G401 (cell line): Measurements from ENCODE around the gene SCN4B. TPM values are rescaled to one million over a fixed set of nuclear protein-coding genes. Genes with fewer than 3 reads are reported as not detected.
"Not testable (repeated sequence)": the region's sequence is repeated elsewhere in the genome, so short reads cannot be mapped to it uniquely, and the experiment has no call there.

ENCODE experiments used
- DNase-seq: peaks from one replicate; pipeline ENCODE4 v3.0.0-alpha.2; 2015; ENCODE audit warnings: low spot score
- in situ Hi-C: cut with HindIII; loops from 2 replicates; pipeline ENCODE4 v1.10.0; 2016; ENCODE audit warnings: low sequenced_read_pairs, mixed read lengths
- total RNA-seq: library from RNA; depleted of rRNA; stranded (reverse); fragments of >200 nt; shearing (Covaris generic); gene quantifications from 2 replicates; pipeline ENCODE4 v1.2.3, GENCODE V29; 2014; rRNA removed

SCN4B gene, protein sequence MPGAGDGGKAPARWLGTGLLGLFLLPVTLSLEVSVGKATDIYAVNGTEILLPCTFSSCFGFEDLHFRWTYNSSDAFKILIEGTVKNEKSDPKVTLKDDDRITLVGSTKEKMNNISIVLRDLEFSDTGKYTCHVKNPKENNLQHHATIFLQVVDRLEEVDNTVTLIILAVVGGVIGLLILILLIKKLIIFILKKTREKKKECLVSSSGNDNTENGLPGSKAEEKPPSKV
- total RNA-seq: not detected in 2 replicates

- DNase-seq: peak; percentile 85
- in situ Hi-C loops: no loop called here
Measured at GRCh38 chr11:118152552-118153471, at the start of gene SCN4B. SCN4B (minus strand) TSS chr11:118152823; CDS start chr11:118152673, 150 bp downstream.

DNA sequence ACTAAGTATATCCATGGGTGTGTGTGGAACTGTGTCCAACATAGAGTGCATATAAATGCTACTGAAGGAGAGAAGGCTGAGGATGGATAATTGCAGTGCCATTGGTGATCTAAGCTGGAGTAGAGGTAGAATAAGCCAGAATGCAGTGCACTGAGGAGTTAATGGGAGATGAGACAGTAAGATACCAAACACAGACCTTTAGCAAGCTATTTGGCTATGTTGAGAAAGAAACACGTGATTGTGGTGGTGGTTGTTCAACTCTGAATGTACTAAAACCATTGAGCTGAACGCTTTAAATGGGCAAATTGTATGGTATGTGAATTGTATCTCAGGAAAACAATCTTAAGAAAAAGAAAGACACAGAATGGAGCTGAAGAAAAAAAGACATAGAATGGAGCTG is 49.3 kb upstream of the SCN4B start:
- DNase-seq: no peak
- in situ Hi-C loops: no loop called here

DNA sequence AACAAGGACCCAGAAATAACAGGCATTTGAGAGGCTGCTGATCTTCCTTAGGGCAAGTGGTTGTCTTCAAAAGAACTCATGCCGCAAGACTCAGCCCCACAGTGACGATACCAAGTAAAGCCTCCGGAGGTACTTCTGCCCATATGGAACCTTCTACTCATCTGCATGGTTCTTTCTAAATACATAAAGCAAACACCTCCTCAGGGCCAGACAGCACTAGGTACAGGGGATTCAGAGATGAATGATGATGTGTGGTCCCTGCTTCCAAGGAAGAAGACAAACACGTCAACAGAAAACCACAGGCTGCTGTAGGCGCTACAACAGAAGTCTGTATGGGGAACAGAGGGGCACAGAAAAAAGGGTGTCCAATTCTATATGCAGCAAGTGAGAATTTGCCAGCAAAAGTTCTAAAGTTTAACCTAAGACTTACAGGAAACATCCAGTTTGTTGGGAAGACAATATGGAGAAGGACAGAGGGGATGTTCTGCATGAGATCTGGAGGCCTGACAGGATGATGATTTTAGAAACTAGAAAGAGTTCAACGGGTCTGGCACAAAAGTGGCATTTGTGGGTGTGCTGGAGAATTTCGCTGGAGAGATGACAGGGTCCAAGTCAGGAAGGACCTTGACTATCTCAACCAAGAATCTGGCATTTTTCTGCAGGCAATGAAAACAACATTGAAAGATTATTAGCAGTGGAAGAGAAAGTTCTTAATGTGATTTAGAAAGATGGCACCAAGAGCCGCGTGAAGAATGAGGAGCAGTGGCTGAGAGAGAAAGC is 48.5 kb upstream of the SCN4B start:
- in situ Hi-C loops: no loop called here
- DNase-seq: no peak

- no peak for DNase-seq
- in situ Hi-C loops: no loop called here
Measured at GRCh38 chr11:118200497-118200896, 47.9 kb upstream of the SCN4B start.

DNA sequence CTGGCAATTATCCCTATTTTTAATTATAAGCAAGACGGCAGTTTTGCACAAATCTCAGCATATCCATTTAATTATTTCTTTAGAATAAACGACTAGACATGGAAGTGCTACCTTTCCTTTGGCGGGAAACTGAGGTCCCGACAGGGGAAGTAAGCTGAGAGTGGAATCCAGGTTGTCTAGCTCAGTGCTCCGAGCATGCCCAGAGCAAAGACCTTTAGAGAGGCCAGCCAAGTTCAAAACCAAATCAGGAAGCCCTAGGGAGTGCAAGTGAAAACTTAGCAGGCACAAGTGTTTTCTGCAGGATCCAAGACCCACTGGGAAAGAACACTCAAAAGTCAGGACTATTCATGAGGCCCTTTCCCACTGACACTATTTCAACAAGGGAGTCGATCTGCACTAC is 46.5 kb upstream of the SCN4B start:
- in situ Hi-C loops: no loop called here
- no peak for DNase-seq

DNA sequence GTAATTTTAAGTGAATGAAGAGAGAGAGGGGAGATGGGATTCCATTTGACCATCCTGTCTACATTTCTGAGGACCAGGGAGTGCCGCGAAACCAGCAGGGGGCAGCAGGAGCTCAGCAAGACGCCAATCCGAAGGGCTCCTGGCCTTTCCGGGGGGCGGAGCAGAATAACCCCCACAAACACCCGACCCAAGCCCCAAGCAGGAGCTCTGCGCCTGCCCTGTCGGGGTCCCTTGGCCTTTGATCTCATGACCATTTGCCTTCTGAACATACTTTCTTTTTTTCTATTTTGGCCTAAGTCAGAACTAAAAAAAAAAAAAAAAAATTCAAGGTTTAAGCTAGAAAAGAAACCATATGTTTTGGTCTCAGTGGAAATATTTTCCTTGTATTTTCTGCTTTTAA is 45.7 kb upstream of the SCN4B start:
- in situ Hi-C loops: no loop called here
- DNase-seq: peak; percentile 63

DNA sequence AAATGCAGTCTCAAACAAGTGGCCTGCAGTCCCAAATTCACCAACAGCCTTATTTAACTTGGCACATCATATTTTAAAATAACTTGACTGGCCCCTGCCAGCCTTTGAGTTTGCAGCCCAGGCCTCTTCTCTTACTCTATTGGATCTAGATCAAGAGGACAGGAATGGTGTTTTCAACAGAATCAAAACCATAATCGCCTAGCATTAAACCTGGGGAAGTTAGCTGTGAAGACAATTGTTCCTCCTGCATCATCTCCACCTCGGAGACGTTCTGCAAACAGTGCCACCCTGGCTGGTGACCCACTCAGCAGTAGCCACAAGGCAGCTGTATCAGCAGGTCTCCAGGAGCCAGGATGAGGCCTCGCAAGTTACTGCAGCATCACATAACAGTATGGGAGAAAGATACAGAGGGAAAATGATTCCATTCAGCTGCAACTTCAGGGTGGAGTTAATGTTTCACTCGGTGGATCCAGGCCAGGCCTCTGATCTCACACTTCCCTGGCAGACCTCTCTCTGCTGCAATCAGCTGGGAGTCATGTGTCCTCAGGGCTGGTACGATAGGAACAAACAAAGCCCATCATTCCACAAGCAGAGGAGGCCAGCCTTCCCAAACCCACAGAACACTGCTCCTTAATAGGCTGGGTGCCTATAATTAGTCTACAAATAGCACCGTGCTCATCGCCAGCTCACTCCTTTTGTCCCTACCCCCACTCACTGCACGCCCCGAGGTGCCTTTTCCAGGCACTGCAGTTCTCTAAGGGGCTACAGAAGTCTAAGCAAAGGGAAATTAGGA is 42.4 kb upstream of the SCN4B start:
- in situ Hi-C loops: no loop called here

DNA sequence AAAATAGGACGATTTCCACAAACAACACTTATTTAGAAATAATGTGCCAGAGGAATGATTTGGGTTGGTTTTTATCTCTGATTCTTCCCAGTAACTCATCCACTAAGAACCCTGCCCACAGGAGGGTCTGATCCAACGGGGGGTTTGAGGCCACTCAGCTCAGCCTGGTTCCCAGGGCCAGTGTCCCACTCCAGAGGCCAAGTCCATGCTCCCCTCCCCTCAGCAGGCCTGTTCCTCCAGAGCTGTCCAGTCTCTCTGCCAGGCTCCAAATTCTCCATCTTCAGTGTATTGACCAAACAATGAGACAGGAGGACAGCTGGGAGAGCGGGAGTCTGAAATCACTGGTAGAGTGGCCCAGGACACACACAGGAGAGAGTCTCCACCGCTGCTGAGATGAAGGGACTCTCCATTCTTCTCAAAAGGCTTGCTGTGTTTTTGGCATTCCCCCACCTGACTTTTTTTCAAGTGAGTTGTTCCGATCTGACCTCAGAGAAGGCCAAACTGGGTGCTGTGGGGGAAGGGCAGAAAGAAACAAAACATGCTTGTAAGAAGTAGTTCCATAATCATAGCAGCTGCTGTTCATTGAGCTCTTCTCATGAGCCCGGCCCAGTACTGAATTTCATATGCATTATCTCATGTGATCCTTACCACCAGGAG is 41.4 kb upstream of the SCN4B start:
- in situ Hi-C loops: no loop called here
- DNase-seq: no peak

More for the DNA sequence above, 42.4 kb upstream of the SCN4B start:
- peak; percentile 67 for DNase-seq

DNA sequence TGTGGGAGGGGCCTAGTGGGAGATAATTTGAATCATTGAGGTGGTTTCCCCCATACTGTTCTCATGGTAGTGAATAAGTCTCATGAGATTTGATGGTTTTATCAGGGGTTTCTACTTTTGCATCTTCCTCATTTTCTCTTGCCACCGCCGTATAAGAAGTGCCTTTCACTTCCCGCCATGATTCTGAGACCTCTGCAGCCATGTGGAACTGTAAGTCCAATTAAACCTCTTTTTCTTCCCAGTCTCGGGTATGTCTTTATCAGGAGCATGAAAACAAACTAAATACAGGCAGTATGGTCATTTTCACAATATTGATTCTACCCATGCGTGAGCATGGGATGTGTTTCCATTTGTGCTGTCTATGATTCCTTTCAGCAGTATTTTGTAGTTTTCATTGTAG is 40.2 kb upstream of the SCN4B start:
- DNase-seq, in situ Hi-C loops: not testable (repeated sequence)

- in situ Hi-C loops, DNase-seq: not testable (repeated sequence)
Measured at GRCh38 chr11:118190942-118191506, 38.4 kb upstream of the SCN4B start.

GRCh38 chr11:118186346-118187107 is 33.9 kb upstream of the SCN4B start:
- no peak for DNase-seq
- in situ Hi-C loops: no loop called here

- in situ Hi-C loops: no loop called here
- no peak for DNase-seq
Measured at GRCh38 chr11:118184784-118185579, 32.4 kb upstream of the SCN4B start.

GRCh38 chr11:118183691-118184090 is 31.1 kb upstream of the SCN4B start:
- DNase-seq, in situ Hi-C loops: not testable (repeated sequence)

DNA sequence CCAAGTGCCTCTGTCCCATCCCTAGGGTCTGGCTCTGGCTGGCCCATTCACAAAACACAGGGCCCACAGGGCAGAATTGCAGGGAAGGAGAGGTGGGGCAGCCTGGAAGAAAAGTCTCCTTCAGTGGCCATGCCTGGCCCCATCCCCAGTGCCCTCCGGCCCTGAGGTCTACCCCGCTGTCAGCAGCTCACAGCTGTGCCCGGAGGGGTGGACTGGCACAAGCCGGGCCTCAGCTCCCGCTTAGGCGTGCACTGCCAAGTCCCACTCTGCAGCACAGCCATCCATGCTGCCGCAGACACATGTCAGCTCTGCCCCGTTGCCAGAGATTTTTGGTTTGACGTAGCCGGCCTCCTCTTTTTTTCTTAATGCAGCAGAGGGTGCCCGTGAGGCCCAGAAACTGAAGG is 27.7 kb upstream of the SCN4B start:
- DNase-seq: peak; percentile 98
- in situ Hi-C loops: no loop called here

DNA sequence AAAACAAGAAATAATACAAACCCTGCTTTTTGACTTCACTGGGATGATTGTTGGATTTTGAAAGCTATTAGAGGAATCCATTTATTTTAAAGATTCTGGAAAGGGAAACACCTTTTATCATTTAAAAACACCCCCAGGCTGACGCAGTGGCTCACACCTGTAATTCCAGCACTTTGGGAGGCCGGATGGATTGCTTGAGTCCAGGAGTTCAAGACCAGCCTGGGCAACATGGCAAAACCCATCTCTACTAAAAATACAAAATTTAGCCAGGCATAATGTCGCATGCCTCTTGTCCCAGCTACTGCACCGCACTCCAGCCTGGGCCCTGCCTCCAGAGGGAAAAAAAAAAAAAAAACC is 24.1 kb upstream of the SCN4B start:
- DNase-seq: no peak
- in situ Hi-C loops: no loop called here

DNA sequence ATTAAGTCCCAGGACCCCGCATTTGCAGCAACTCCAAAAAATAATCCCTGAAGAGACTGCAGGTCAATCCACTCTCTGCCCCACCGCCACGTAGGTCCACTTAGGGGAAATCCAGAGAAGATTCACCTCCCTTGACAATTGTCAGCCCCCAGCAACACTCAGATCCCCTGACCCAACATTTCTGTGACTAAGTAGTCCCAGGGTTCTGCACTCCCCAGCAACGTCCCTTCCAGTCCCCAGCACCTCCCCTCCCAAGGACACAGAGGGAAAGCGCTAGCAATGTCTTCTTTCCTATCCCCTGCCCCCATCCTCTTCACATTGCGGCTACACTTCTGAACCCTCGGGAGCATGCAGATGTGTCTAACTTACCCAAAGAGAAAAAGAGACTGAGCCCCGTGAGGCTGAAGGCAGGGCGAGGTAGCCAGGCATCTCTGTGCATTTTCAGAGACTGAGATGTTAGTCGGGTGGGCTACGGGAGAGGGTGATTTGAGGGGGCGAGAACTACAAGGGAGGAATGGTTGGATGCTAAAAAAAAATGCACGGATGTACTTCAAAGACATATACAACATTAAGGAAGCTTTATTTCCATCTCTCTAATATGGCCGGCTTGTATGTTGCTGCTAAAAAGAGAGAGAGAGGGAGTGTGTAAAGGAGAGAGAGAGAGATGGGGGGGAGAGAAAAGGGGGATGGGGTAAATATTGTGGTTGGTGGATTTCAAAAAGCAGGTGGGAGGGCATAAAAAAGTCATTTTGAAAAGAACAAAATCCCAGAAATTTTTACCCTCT is 23.6 kb upstream of the SCN4B start, which contains the start of gene SCN2B:
TSS of gene SCN2B (minus strand) at position 647 of the 785 bp plus-strand sequence. CDS start at position 439, 208 bp downstream.
- in situ Hi-C loops: no loop called here
- DNase-seq: peak; percentile 91
